ENCODE data around the gene MYO3B. TPM values are rescaled to one million over a fixed set of nuclear protein-coding genes. Genes with fewer than 3 reads are reported as not detected.

MYO3B gene
- total RNA-seq, 1 experiment from 2014 or later = 4.4 TPM

GRCh38 chr2:170582313-170582712, 404.4 kb downstream of the MYO3B start:
- no peaks in the 10 kb centered on the region for H3K4me1 ChIP-seq (ENCODE audit: low read length)
- H3K4me3 ChIP-seq (ENCODE audit: low read length) = no peak overlapping the region
- no peak for DNase-seq
- no peaks in the 10 kb centered on the region for H3K9me3 ChIP-seq (ENCODE audit: low read length)
- no peak overlapping the region for H3K27ac ChIP-seq (ENCODE audit: low read length)
- H3K9me2 ChIP-seq (replicated peaks; ENCODE audit: insufficient read depth, low read length) = no peaks in the 10 kb centered on the region
- no peaks in the 10 kb centered on the region for H4K20me1 ChIP-seq (ENCODE audit: insufficient read depth, low read depth, low read length)
- no peak overlapping the region for H2AFZ ChIP-seq (ENCODE audit: low read length)
- H3K79me2 ChIP-seq (ENCODE audit: low read length) = no peaks in the 10 kb centered on the region
- no peaks in the 10 kb centered on the region for H3K27me3 ChIP-seq (ENCODE audit: low read length)
- H3K36me3 ChIP-seq (ENCODE audit: insufficient read depth, low read length) = no peaks in the 10 kb centered on the region
- H3K4me2 ChIP-seq (ENCODE audit: low read depth, low read length, poor library complexity, severe bottlenecking) = no peak overlapping the region
- H3K9ac ChIP-seq (ENCODE audit: low read length) = no peak overlapping the region

- H2AFZ ChIP-seq (ENCODE audit: low read length) = no peak overlapping the region
- H3K27me3 ChIP-seq (ENCODE audit: low read length) = no peaks in the 10 kb centered on the region
- H3K9ac ChIP-seq (ENCODE audit: low read length) = no peak overlapping the region
- no peaks in the 10 kb centered on the region for H3K36me3 ChIP-seq (ENCODE audit: insufficient read depth, low read length)
- no peaks in the 10 kb centered on the region for H3K4me1 ChIP-seq (ENCODE audit: low read length)
- no peaks in the 10 kb centered on the region for H3K9me2 ChIP-seq (replicated peaks; ENCODE audit: insufficient read depth, low read length)
- H3K4me2 ChIP-seq (ENCODE audit: low read depth, low read length, poor library complexity, severe bottlenecking) = no peak overlapping the region
- no peak for DNase-seq
- no peaks in the 10 kb centered on the region for H4K20me1 ChIP-seq (ENCODE audit: insufficient read depth, low read depth, low read length)
- H3K79me2 ChIP-seq (ENCODE audit: low read length) = no peaks in the 10 kb centered on the region
- no peak overlapping the region for H3K27ac ChIP-seq (ENCODE audit: low read length)
- H3K4me3 ChIP-seq (ENCODE audit: low read length) = no peak overlapping the region
- no peaks in the 10 kb centered on the region for H3K9me3 ChIP-seq (ENCODE audit: low read length)
Measured at GRCh38 chr2:170582751-170583463, 405.0 kb downstream of the MYO3B start.

DNA sequence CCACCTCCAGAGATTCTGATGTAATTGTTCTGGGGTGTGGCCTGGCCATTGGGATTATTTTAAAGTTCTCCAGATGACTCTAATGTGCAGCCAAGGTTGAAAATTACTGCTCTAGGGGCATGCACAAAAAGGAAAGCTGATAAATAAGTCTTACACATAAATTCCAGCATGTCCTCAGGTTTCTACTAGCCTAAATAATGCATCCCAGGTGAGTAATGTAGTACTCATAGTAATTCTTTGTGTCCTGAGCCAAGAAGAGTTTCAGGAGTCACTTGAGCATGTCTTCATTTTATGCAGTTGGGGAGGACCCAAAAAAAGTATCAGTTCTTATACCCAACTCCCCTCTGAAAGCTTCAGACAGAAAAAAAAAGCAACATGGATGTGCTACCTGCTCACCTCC, 407.1 kb downstream of the MYO3B start:
- Histone ChIP-seq H4K20me1 (ENCODE audit: insufficient read depth, low read depth, low read length) (no peaks in the 10 kb centered on the region), H3K27me3 (ENCODE audit: low read length) (no peaks in the 10 kb centered on the region), H3K9me2 (replicated peaks; ENCODE audit: insufficient read depth, low read length) (no peaks in the 10 kb centered on the region), H3K9ac (ENCODE audit: low read length) (no peak overlapping the region), H3K27ac (ENCODE audit: low read length) (no peak overlapping the region), H2AFZ (ENCODE audit: low read length) (no peak overlapping the region), H3K4me3 (ENCODE audit: low read length) (no peak overlapping the region), H3K4me2 (ENCODE audit: low read depth, low read length, poor library complexity, severe bottlenecking) (no peak overlapping the region), H3K36me3 (ENCODE audit: insufficient read depth, low read length) (no peaks in the 10 kb centered on the region), H3K4me1 (ENCODE audit: low read length) (no peaks in the 10 kb centered on the region), H3K79me2 (ENCODE audit: low read length) (no peaks in the 10 kb centered on the region), H3K9me3 (ENCODE audit: low read length) (no peaks in the 10 kb centered on the region)
- no peak for DNase-seq

DNA sequence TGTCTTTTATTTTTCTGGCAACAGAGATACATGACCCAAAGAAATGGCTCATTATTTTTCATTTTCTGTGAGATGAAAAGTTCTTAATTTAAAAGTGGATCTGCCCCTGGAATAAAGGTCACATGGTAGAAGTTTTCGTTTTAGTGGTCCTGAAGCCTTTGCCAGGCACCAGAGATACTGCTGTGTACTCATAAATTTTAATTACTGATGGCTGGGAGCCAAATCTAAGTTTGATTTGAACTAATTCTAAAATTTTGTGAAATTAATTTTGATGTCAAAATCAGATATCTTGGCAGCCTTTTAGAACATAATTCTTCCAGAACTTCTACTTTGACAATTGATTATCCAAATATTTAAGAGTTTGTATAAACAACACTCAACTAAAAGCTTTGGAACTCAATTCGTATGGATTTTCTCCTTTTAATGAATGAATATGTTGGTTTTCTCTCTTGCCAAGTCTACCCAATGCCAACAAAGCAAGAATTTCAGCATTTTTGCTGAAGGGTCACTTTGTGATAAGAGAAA, 408.7 kb downstream of the MYO3B start:
- H3K9me3 ChIP-seq (ENCODE audit: low read length) = no peaks in the 10 kb centered on the region
- H3K4me3 ChIP-seq (ENCODE audit: low read length) = no peak overlapping the region
- no peaks in the 10 kb centered on the region for H3K4me1 ChIP-seq (ENCODE audit: low read length)
- H3K4me2 ChIP-seq (ENCODE audit: low read depth, low read length, poor library complexity, severe bottlenecking) = no peak overlapping the region
- H2AFZ ChIP-seq (ENCODE audit: low read length) = no peak overlapping the region
- H3K27ac ChIP-seq (ENCODE audit: low read length) = no peak overlapping the region
- no peak for DNase-seq
- no peaks in the 10 kb centered on the region for H3K79me2 ChIP-seq (ENCODE audit: low read length)
- H4K20me1 ChIP-seq (ENCODE audit: insufficient read depth, low read depth, low read length) = no peaks in the 10 kb centered on the region
- no peaks in the 10 kb centered on the region for H3K36me3 ChIP-seq (ENCODE audit: insufficient read depth, low read length)
- no peak overlapping the region for H3K9ac ChIP-seq (ENCODE audit: low read length)
- no peaks in the 10 kb centered on the region for H3K9me2 ChIP-seq (replicated peaks; ENCODE audit: insufficient read depth, low read length)
- H3K27me3 ChIP-seq (ENCODE audit: low read length) = no peaks in the 10 kb centered on the region

DNA sequence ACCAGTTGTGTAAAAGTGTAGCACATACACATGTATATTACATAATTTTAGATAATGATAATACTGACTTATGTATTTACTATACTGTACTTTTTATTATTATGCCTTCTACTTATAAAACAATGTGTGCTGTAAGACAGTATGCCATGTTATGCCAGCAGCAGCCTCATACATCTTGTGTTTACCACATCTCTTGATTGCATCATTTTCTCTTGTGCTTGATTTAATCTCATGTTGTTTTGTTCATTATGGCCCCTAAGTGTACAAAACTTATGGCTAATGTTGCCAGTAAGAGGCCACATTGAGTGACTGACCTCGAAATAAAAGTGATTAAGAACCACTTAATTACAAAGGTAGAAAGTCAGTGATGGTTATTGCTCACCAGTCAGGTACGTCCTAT, 409.2 kb downstream of the MYO3B start:
- Histone ChIP-seq H3K27ac (ENCODE audit: low read length) (no peak overlapping the region), H3K9ac (ENCODE audit: low read length) (no peak overlapping the region), H3K4me3 (ENCODE audit: low read length) (no peak overlapping the region), H4K20me1 (ENCODE audit: insufficient read depth, low read depth, low read length) (no peaks in the 10 kb centered on the region), H3K4me2 (ENCODE audit: low read depth, low read length, poor library complexity, severe bottlenecking) (no peak overlapping the region), H3K9me2 (replicated peaks; ENCODE audit: insufficient read depth, low read length) (no peaks in the 10 kb centered on the region), H3K4me1 (ENCODE audit: low read length) (no peaks in the 10 kb centered on the region), H3K9me3 (ENCODE audit: low read length) (no peaks in the 10 kb centered on the region), H3K27me3 (ENCODE audit: low read length) (no peaks in the 10 kb centered on the region), H2AFZ (ENCODE audit: low read length) (no peak overlapping the region), H3K79me2 (ENCODE audit: low read length) (no peaks in the 10 kb centered on the region), H3K36me3 (ENCODE audit: insufficient read depth, low read length) (no peaks in the 10 kb centered on the region)
- DNase-seq = no peak

- Histone ChIP-seq H2AFZ (ENCODE audit: low read length) (no peak overlapping the region), H3K9me2 (replicated peaks; ENCODE audit: insufficient read depth, low read length) (no peaks in the 10 kb centered on the region), H3K36me3 (ENCODE audit: insufficient read depth, low read length) (no peaks in the 10 kb centered on the region), H3K79me2 (ENCODE audit: low read length) (no peaks in the 10 kb centered on the region), H3K27me3 (ENCODE audit: low read length) (no peaks in the 10 kb centered on the region), H3K4me1 (ENCODE audit: low read length) (no peaks in the 10 kb centered on the region), H3K9ac (ENCODE audit: low read length) (no peak overlapping the region), H3K4me3 (ENCODE audit: low read length) (no peak overlapping the region), H3K9me3 (ENCODE audit: low read length) (no peaks in the 10 kb centered on the region), H3K27ac (ENCODE audit: low read length) (no peak overlapping the region), H3K4me2 (ENCODE audit: low read depth, low read length, poor library complexity, severe bottlenecking) (no peak overlapping the region), H4K20me1 (ENCODE audit: insufficient read depth, low read depth, low read length) (no peaks in the 10 kb centered on the region)
- no peak for DNase-seq
Measured at GRCh38 chr2:170587922-170588321, 410.0 kb downstream of the MYO3B start.

GRCh38 chr2:170588729-170589128, 410.8 kb downstream of the MYO3B start:
- H3K4me2 ChIP-seq (ENCODE audit: low read depth, low read length, poor library complexity, severe bottlenecking) = no peak overlapping the region
- H3K79me2 ChIP-seq (ENCODE audit: low read length) = no peaks in the 10 kb centered on the region
- H3K9me2 ChIP-seq (replicated peaks; ENCODE audit: insufficient read depth, low read length) = no peaks in the 10 kb centered on the region
- H3K9me3 ChIP-seq (ENCODE audit: low read length) = no peaks in the 10 kb centered on the region
- H3K9ac ChIP-seq (ENCODE audit: low read length) = no peak overlapping the region
- no peaks in the 10 kb centered on the region for H4K20me1 ChIP-seq (ENCODE audit: insufficient read depth, low read depth, low read length)
- H3K36me3 ChIP-seq (ENCODE audit: insufficient read depth, low read length) = no peaks in the 10 kb centered on the region
- no peak overlapping the region for H3K4me3 ChIP-seq (ENCODE audit: low read length)
- no peak overlapping the region for H3K27ac ChIP-seq (ENCODE audit: low read length)
- DNase-seq = no peak
- H3K27me3 ChIP-seq (ENCODE audit: low read length) = no peaks in the 10 kb centered on the region
- H3K4me1 ChIP-seq (ENCODE audit: low read length) = no peaks in the 10 kb centered on the region
- no peak overlapping the region for H2AFZ ChIP-seq (ENCODE audit: low read length)

DNA sequence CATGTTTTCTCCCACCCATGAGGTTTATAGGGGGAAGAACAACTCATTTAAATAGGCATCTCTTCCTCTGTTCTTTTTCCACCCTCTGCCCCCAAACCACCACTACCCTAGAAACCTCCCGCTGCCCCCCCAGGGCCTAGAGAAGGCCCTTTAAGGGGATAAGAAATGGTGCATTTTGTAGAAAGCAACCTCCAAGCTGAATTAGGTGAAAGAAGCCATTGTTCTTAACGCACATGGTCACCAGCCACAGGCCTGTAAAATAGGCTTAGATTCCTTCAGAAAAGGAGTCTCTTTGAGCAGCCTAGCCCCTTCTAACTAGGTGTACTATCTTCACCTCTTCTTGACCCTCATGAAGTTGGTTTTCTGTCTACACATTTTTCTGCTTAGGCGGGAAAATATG, 418.6 kb downstream of the MYO3B start:
- Histone ChIP-seq H3K4me1 (ENCODE audit: low read length) (no peaks in the 10 kb centered on the region), H3K4me2 (ENCODE audit: low read depth, low read length, poor library complexity, severe bottlenecking) (no peak overlapping the region), H3K36me3 (ENCODE audit: insufficient read depth, low read length) (no peaks in the 10 kb centered on the region), H3K9me2 (replicated peaks; ENCODE audit: insufficient read depth, low read length) (no peaks in the 10 kb centered on the region), H2AFZ (ENCODE audit: low read length) (no peak overlapping the region), H3K4me3 (ENCODE audit: low read length) (no peak overlapping the region), H3K27me3 (ENCODE audit: low read length) (no peaks in the 10 kb centered on the region), H3K9ac (ENCODE audit: low read length) (no peak overlapping the region), H4K20me1 (ENCODE audit: insufficient read depth, low read depth, low read length) (no peaks in the 10 kb centered on the region), H3K9me3 (ENCODE audit: low read length) (no peaks in the 10 kb centered on the region), H3K27ac (ENCODE audit: low read length) (no peak overlapping the region), H3K79me2 (ENCODE audit: low read length) (no peaks in the 10 kb centered on the region)
- no peak for DNase-seq

All from Karpas-422 (cell line).